ENCODE measurements around the gene ALDH16A1. TPM values are rescaled to one million over a fixed set of nuclear protein-coding genes. Genes with fewer than 3 reads are reported as not detected.
A peak's percentile ranks its signal among the peaks of the same experiment; 100 is the strongest.

The ALDH16A1 gene
- 10 to 100 TPM; 43.4 to 46.8 TPM for total RNA-seq

- H3K4me3 Mint-ChIP-seq = peak within 1 kb of the TSS; percentile 100
- CTCF ChIA-PET = interaction anchor here (0.6 to 2.1 kb wide), 3 partner anchors 17 to 106 kb away, joined by 3 to 10 read pairs (median 9); partner anchors contain the start of gene FLT3LG
- intact Hi-C loops (cut with micrococcal nuclease) = loop anchor here (1.0 to 10.0 kb wide), 10 partner anchors 17 to 1091 kb away; partner anchors contain the start of genes AP2A1, C19orf73, CD37 and LIN7B
- H3K9me3 Mint-ChIP-seq = no peaks in the 10 kb centered on the region
- DNase-seq = peak; percentile 99
- H3K27me3 Mint-ChIP-seq (ENCODE audit: low read depth) = no peaks in the 10 kb centered on the region
- H3K27ac Mint-ChIP-seq = peak within 1 kb of the TSS; percentile 100
- H3K36me3 Mint-ChIP-seq (ENCODE audit: low read depth) = peaks cover 23% of the 10 kb centered on the region
- H3K4me1 Mint-ChIP-seq (ENCODE audit: low read depth) = peaks cover 42% of the 10 kb centered on the region
These were observed at the start of gene ALDH16A1 for GRCh38 chr19:49453013-49453756. Gene ALDH16A1 (plus strand): TSS chr19:49453225. CDS start chr19:49453332, 107 bp downstream.

GRCh38 chr19:49403404-49404187 lies 49.4 kb upstream of the ALDH16A1 start:
- Mint-ChIP-seq H3K36me3 (ENCODE audit: low read depth) (no peaks in the 10 kb centered on the region), H3K9me3 (no peaks in the 10 kb centered on the region), H3K27ac (no peak overlapping the region), H3K4me1 (ENCODE audit: low read depth) (peaks cover 37% of the 10 kb centered on the region), H3K4me3 (no peak overlapping the region), H3K27me3 (ENCODE audit: low read depth) (no peaks in the 10 kb centered on the region)
- intact Hi-C loops (cut with micrococcal nuclease) = no loop called here
- CTCF ChIA-PET = interaction anchor here (0.7 to 0.9 kb wide), 2 partner anchors 47 to 314 kb away, joined by 3 read pairs; no protein-coding TSS in a partner anchor
- no peak for DNase-seq

- Mint-ChIP-seq H3K27me3 (ENCODE audit: low read depth) (no peaks in the 10 kb centered on the region), H3K4me3 (no peak overlapping the region), H3K36me3 (ENCODE audit: low read depth) (no peaks in the 10 kb centered on the region), H3K9me3 (no peaks in the 10 kb centered on the region), H3K27ac (no peak overlapping the region), H3K4me1 (ENCODE audit: low read depth) (peaks cover 55% of the 10 kb centered on the region)
- CTCF ChIA-PET = interaction anchor here (1.2 to 1.3 kb wide), 2 partner anchors 12 to 28 kb away, joined by 3 to 4 read pairs; no protein-coding TSS in a partner anchor
- intact Hi-C loops (cut with micrococcal nuclease) = no loop called here
- no peak for DNase-seq
These were observed 45.9 kb upstream of the ALDH16A1 start for GRCh38 chr19:49407079-49407478.

GRCh38 chr19:49407482-49408015 lies 45.5 kb upstream of the ALDH16A1 start:
- no peak for DNase-seq
- Mint-ChIP-seq H3K36me3 (ENCODE audit: low read depth) (no peaks in the 10 kb centered on the region), H3K9me3 (no peaks in the 10 kb centered on the region), H3K4me1 (ENCODE audit: low read depth) (peaks cover 60% of the 10 kb centered on the region), H3K27ac (no peak overlapping the region), H3K27me3 (ENCODE audit: low read depth) (no peaks in the 10 kb centered on the region), H3K4me3 (no peak overlapping the region)
- intact Hi-C loops (cut with micrococcal nuclease) = no loop called here
- CTCF ChIA-PET = interaction anchor here (1.3 kb wide), 1 partner anchor 11 kb away, joined by 4 read pairs; no protein-coding TSS in a partner anchor

- no peaks in the 10 kb centered on the region for H3K36me3 Mint-ChIP-seq (ENCODE audit: low read depth)
- no peaks in the 10 kb centered on the region for H3K9me3 Mint-ChIP-seq
- H3K4me3 Mint-ChIP-seq = peak overlapping the region; percentile 1
- no peaks in the 10 kb centered on the region for H3K27me3 Mint-ChIP-seq (ENCODE audit: low read depth)
- intact Hi-C loops (cut with micrococcal nuclease) = no loop called here
- DNase-seq = no peak
- peaks cover 54% of the 10 kb centered on the region for H3K4me1 Mint-ChIP-seq (ENCODE audit: low read depth)
- peak overlapping the region; percentile 46 for H3K27ac Mint-ChIP-seq
- CTCF ChIA-PET = interaction anchor here (0.6 to 3.2 kb wide), 7 partner anchors 12 to 210 kb away, joined by 3 to 15 read pairs (median 3); partner anchors contain the start of gene FLT3LG
These were observed 44.1 kb upstream of the ALDH16A1 start for GRCh38 chr19:49408816-49409440.

- Mint-ChIP-seq H3K4me1 (ENCODE audit: low read depth) (peaks cover 54% of the 10 kb centered on the region), H3K27me3 (ENCODE audit: low read depth) (no peaks in the 10 kb centered on the region), H3K4me3 (peak overlapping the region; percentile 1), H3K36me3 (ENCODE audit: low read depth) (no peaks in the 10 kb centered on the region), H3K27ac (peak overlapping the region; percentile 46), H3K9me3 (no peaks in the 10 kb centered on the region)
- intact Hi-C loops (cut with micrococcal nuclease) = no loop called here
- DNase-seq = peak; percentile 40
- CTCF ChIA-PET = interaction anchor here (0.6 to 3.2 kb wide), 8 partner anchors 12 to 211 kb away, joined by 3 to 15 read pairs (median 3); partner anchors contain the start of gene FLT3LG
These were observed 43.5 kb upstream of the ALDH16A1 start for GRCh38 chr19:49409441-49410029.

- CTCF ChIA-PET = interaction anchor here (0.7 to 3.2 kb wide), 4 partner anchors 9 to 120 kb away, joined by 3 to 15 read pairs (median 4); no protein-coding TSS in a partner anchor
- no peak overlapping the region for H3K27ac Mint-ChIP-seq
- intact Hi-C loops (cut with micrococcal nuclease) = no loop called here
- DNase-seq = no peak
- H3K4me1 Mint-ChIP-seq (ENCODE audit: low read depth) = peaks cover 52% of the 10 kb centered on the region
- H3K4me3 Mint-ChIP-seq = no peak overlapping the region
- H3K36me3 Mint-ChIP-seq (ENCODE audit: low read depth) = no peaks in the 10 kb centered on the region
- H3K27me3 Mint-ChIP-seq (ENCODE audit: low read depth) = no peaks in the 10 kb centered on the region
- H3K9me3 Mint-ChIP-seq = no peaks in the 10 kb centered on the region
These were observed 41.2 kb upstream of the ALDH16A1 start for GRCh38 chr19:49411681-49412326.

- H3K4me3 Mint-ChIP-seq = no peak overlapping the region
- DNase-seq = no peak
- CTCF ChIA-PET = interaction anchor here (0.6 to 0.7 kb wide), 2 partner anchors 55 to 188 kb away, joined by 3 read pairs; no protein-coding TSS in a partner anchor
- no peaks in the 10 kb centered on the region for H3K27me3 Mint-ChIP-seq (ENCODE audit: low read depth)
- peaks cover 36% of the 10 kb centered on the region for H3K4me1 Mint-ChIP-seq (ENCODE audit: low read depth)
- H3K36me3 Mint-ChIP-seq (ENCODE audit: low read depth) = no peaks in the 10 kb centered on the region
- intact Hi-C loops (cut with micrococcal nuclease) = no loop called here
- H3K27ac Mint-ChIP-seq = no peak overlapping the region
- no peaks in the 10 kb centered on the region for H3K9me3 Mint-ChIP-seq
These were observed 39.7 kb upstream of the ALDH16A1 start for GRCh38 chr19:49413348-49413747.

GRCh38 chr19:49414256-49414655 lies 38.8 kb upstream of the ALDH16A1 start:
- no peaks in the 10 kb centered on the region for H3K27me3 Mint-ChIP-seq (ENCODE audit: low read depth)
- H3K4me3 Mint-ChIP-seq = no peak overlapping the region
- H3K9me3 Mint-ChIP-seq = no peaks in the 10 kb centered on the region
- no peak for DNase-seq
- H3K27ac Mint-ChIP-seq = no peak overlapping the region
- peaks cover 27% of the 10 kb centered on the region for H3K4me1 Mint-ChIP-seq (ENCODE audit: low read depth)
- intact Hi-C loops (cut with micrococcal nuclease) = no loop called here
- no peaks in the 10 kb centered on the region for H3K36me3 Mint-ChIP-seq (ENCODE audit: low read depth)
- CTCF ChIA-PET = no interaction called here

- H3K27me3 Mint-ChIP-seq (ENCODE audit: low read depth) = peaks cover 6% of the 10 kb centered on the region
- CTCF ChIA-PET = no interaction called here
- peaks cover 18% of the 10 kb centered on the region for H3K4me1 Mint-ChIP-seq (ENCODE audit: low read depth)
- DNase-seq = no peak
- intact Hi-C loops (cut with micrococcal nuclease) = no loop called here
- no peaks in the 10 kb centered on the region for H3K36me3 Mint-ChIP-seq (ENCODE audit: low read depth)
- H3K9me3 Mint-ChIP-seq = no peaks in the 10 kb centered on the region
- H3K4me3 Mint-ChIP-seq = no peak overlapping the region
- H3K27ac Mint-ChIP-seq = no peak overlapping the region
These were observed 37.8 kb upstream of the ALDH16A1 start for GRCh38 chr19:49415102-49415809.

GRCh38 chr19:49415810-49416200 lies 37.2 kb upstream of the ALDH16A1 start:
- no peak for DNase-seq
- Mint-ChIP-seq H3K27me3 (ENCODE audit: low read depth) (peaks cover 11% of the 10 kb centered on the region), H3K36me3 (ENCODE audit: low read depth) (no peaks in the 10 kb centered on the region), H3K27ac (no peak overlapping the region), H3K4me1 (ENCODE audit: low read depth) (peaks cover 20% of the 10 kb centered on the region), H3K4me3 (no peak overlapping the region), H3K9me3 (no peaks in the 10 kb centered on the region)
- CTCF ChIA-PET = no interaction called here
- intact Hi-C loops (cut with micrococcal nuclease) = no loop called here

All from activated naive CD4-positive, alpha-beta T cell treated with anti-CD3 and anti-CD28 coated beads for 36 hours (primary cell).